ENCODE results near the gene CREB3. TPM values are rescaled to one million over a fixed set of nuclear protein-coding genes. Genes with fewer than 3 reads are reported as not detected.

The CREB3 gene
- total and polyA plus RNA-seq, 2 of the 4 experiments (the other 2 are of a cell fraction), result 60.7 to 106 TPM

DNA sequence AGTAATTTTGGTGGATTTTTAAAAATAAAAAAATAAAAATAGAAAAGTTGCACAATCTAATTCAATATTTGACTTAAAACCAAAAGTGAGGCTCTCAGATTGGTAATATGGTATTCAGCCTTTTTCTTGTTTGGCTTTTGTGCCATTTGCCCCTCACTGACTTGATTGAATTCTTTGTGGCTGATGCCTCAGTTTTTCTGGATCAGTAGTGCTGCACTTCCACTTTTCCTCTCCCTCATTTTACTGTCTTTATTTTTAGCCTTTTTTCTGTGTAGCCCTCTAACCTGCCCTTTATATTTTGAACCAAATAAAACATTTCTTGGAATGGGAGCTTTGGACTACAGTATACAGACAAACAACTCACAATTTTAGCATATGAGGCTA lies 25.4 kb downstream of the CREB3 start:
- dilution Hi-C loops (cut with HindIII; ENCODE audit: low sequenced_read_pairs, unreplicated experiment) (no loop called here), in situ Hi-C loops (cut with MboI; ENCODE audit: low sequenced_read_pairs) (no loop called here), intact Hi-C loops (cut with micrococcal nuclease) (no loop called here)
- Histone ChIP-seq H3K4me3 (ENCODE audit: insufficient read depth, low read depth, low read length) (no peak overlapping the region), H3K36me3 (ENCODE audit: control insufficient read depth, insufficient read depth, low read length) (peaks cover 21% of the 10 kb centered on the region), H3K23ac (ENCODE audit: low read depth, low read length) (no peak overlapping the region), H4K91ac (ENCODE audit: insufficient read depth, low read depth, low read length) (no peak overlapping the region), H3K14ac (replicated peaks; ENCODE audit: low read depth, low read length) (no peak overlapping the region), H2BK120ac (ENCODE audit: low read depth, low read length) (no peak overlapping the region), H3K18ac (ENCODE audit: low read depth, low read length) (no peak overlapping the region), H3K9me3 (ENCODE audit: control insufficient read depth, insufficient read depth, low read length) (no peaks in the 10 kb centered on the region), H3K9ac (ENCODE audit: low read depth, low read length) (no peak overlapping the region), H2BK20ac (ENCODE audit: low read depth, low read length) (no peak overlapping the region), H3K27me3 (ENCODE audit: control insufficient read depth, insufficient read depth, low read length) (peaks cover 2% of the 10 kb centered on the region; the same call in 1 of the 2 replicates), H2AK9ac (replicated peaks; ENCODE audit: low read depth, low read length, poor library complexity) (no peak overlapping the region), H3K27ac (ENCODE audit: insufficient read depth, low read length) (no peak overlapping the region), H2BK15ac (ENCODE audit: low read depth, low read length) (no peak overlapping the region), H3K9me1 (ENCODE audit: insufficient read depth, low read length) (peaks cover 5% of the 10 kb centered on the region), H2AFZ (replicated peaks; ENCODE audit: low read length, poor library complexity) (no peak overlapping the region), H3K56ac (ENCODE audit: extremely low read depth, insufficient read depth, low read length) (no peak overlapping the region), H4K5ac (ENCODE audit: low read depth, low read length) (no peak overlapping the region), H2AK5ac (ENCODE audit: low read depth, low read length) (no peak overlapping the region), H3K4me2 (ENCODE audit: low read depth, low read length) (no peak overlapping the region), H4K20me1 (ENCODE audit: insufficient read depth, low read length) (no peaks in the 10 kb centered on the region), H2BK5ac (ENCODE audit: low read depth, low read length, poor library complexity, severe bottlenecking) (no peak overlapping the region), H3K4me1 (ENCODE audit: control insufficient read depth, insufficient read depth, low read length) (peaks cover 7% of the 10 kb centered on the region; the same call in 1 of the 2 replicates), H3K79me1 (ENCODE audit: low read depth in 1 of 2, low read length in 2 of 2) (no peaks in the 10 kb centered on the region), H3K4ac (ENCODE audit: low read depth, low read length) (no peak overlapping the region), H4K8ac (ENCODE audit: low read depth in 2 of 2, low read length in 2 of 2) (no peak overlapping the region)
- ChIA-PET CTCF (no interaction called here), POLR2A (ENCODE audit: unreplicated experiment) (no interaction called here)
- TF ChIP-seq MAFK (IDR thresholded peaks at IDR 0.05; ENCODE audit: low read depth, low read length) (no peak), FOS (IDR thresholded peaks at IDR 0.05; ENCODE audit: low read depth, low read length) (no peak), RAD21 (IDR thresholded peaks at IDR 0.05; ENCODE audit: low read length) (no peak), MAZ (IDR thresholded peaks at IDR 0.05; ENCODE audit: borderline replicate concordance, low read depth, low read length) (no peak), RFX5 (IDR thresholded peaks at IDR 0.05; ENCODE audit: low read depth, low read length) (no peak), RCOR1 (IDR thresholded peaks at IDR 0.05; ENCODE audit: insufficient replicate concordance, low read length) (no peak), SMC3 (IDR thresholded peaks at IDR 0.05; ENCODE audit: low read depth, low read length) (no peak), BHLHE40 (IDR thresholded peaks at IDR 0.05; ENCODE audit: low read depth, low read length) (no peak), CEBPB (IDR thresholded peaks at IDR 0.05; ENCODE audit: low read depth, low read length) (no peak), NFE2L2 (IDR thresholded peaks at IDR 0.05; ENCODE audit: low read depth, low read length) (no peak), MXI1 (IDR thresholded peaks at IDR 0.05; ENCODE audit: borderline replicate concordance, low read depth, low read length) (no peak), POLR2A (IDR thresholded peaks at IDR 0.05; ENCODE audit: low read depth, low read length) (no peak), CHD1 (IDR thresholded peaks at IDR 0.05; ENCODE audit: low read depth, low read length) (no peak)
- TF ChIP-seq, protein P1, sequence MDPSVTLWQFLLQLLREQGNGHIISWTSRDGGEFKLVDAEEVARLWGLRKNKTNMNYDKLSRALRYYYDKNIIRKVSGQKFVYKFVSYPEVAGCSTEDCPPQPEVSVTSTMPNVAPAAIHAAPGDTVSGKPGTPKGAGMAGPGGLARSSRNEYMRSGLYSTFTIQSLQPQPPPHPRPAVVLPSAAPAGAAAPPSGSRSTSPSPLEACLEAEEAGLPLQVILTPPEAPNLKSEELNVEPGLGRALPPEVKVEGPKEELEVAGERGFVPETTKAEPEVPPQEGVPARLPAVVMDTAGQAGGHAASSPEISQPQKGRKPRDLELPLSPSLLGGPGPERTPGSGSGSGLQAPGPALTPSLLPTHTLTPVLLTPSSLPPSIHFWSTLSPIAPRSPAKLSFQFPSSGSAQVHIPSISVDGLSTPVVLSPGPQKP (IDR thresholded peaks at IDR 0.05; ENCODE audit: borderline replicate concordance, low read depth, low read length), result no peak
- TF ChIP-seq, protein P2, sequence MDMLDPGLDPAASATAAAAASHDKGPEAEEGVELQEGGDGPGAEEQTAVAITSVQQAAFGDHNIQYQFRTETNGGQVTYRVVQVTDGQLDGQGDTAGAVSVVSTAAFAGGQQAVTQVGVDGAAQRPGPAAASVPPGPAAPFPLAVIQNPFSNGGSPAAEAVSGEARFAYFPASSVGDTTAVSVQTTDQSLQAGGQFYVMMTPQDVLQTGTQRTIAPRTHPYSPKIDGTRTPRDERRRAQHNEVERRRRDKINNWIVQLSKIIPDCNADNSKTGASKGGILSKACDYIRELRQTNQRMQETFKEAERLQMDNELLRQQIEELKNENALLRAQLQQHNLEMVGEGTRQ (IDR thresholded peaks at IDR 0.05; ENCODE audit: low read depth, low read length), result no peak
- TF ChIP-seq, protein P3, sequence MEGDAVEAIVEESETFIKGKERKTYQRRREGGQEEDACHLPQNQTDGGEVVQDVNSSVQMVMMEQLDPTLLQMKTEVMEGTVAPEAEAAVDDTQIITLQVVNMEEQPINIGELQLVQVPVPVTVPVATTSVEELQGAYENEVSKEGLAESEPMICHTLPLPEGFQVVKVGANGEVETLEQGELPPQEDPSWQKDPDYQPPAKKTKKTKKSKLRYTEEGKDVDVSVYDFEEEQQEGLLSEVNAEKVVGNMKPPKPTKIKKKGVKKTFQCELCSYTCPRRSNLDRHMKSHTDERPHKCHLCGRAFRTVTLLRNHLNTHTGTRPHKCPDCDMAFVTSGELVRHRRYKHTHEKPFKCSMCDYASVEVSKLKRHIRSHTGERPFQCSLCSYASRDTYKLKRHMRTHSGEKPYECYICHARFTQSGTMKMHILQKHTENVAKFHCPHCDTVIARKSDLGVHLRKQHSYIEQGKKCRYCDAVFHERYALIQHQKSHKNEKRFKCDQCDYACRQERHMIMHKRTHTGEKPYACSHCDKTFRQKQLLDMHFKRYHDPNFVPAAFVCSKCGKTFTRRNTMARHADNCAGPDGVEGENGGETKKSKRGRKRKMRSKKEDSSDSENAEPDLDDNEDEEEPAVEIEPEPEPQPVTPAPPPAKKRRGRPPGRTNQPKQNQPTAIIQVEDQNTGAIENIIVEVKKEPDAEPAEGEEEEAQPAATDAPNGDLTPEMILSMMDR (conservative IDR thresholded peaks at IDR 0.05; ENCODE audit: low read depth, low read length), result no peak
- no TSS peak for BruUV-seq (replicated peaks)
- DNase-seq (no peak), ATAC-seq (ENCODE audit: low read depth) (no peak)

Measured in IMR-90 (cell line).